Naive thymus-derived CD4-positive, alpha-beta T cell (primary cell): Measurements from ENCODE around the gene MED26. TPM values are rescaled to one million over a fixed set of nuclear protein-coding genes. Genes with fewer than 3 reads are reported as not detected.
A peak's percentile ranks its signal among the peaks of the same experiment; 100 is the strongest.

Experiments
- ATAC-seq: fragments of 150-1000 bp; cut with Tn5 transposase; 2 replicates; pipeline ENCODE4 v1.10.0; 2021; ENCODE audit warnings: mild to moderate bottlenecking, moderate library complexity
- CTCF ChIA-PET: fragments of 350-600 bp; sonication (Branson Sonifier 250); formaldehyde crosslinking; loops from one replicate; lab custom pipeline; 2021; ENCODE audit warnings: antibody characterized with exemption; lab: Charles Lee
- POLR2A ChIA-PET: fragments of 350-600 bp; sonication (Branson Sonifier 250); formaldehyde crosslinking; loops from one replicate; lab custom pipeline; 2021; ENCODE audit warnings: antibody characterized with exemption, inconsistent platforms; lab: Charles Lee
- DNase-seq, 9 donors: peaks; one replicate each; pipeline versions ENCODE4 v3.0.0 to v3.0.0-alpha.2; 2020 to 2022; ENCODE audit warnings: mixed read lengths in 1 of 9
- H3K27ac ChIP-seq: one replicate; pipeline ENCODE4 v1.7.0; 2013; ENCODE audit warnings: mild to moderate bottlenecking, low read depth, low read length, moderate library complexity
- H3K27me3 ChIP-seq, 2 donors: one replicate each; pipeline ENCODE4 v1.7.0; 2013; ENCODE audit warnings: low read length in 2 of 2, mild to moderate bottlenecking in 2 of 2, moderate library complexity in 2 of 2; ENCODE audit not compliant: control insufficient read depth in 2 of 2, insufficient read depth in 2 of 2
- H3K36me3 ChIP-seq, 3 experiments: 1 replicate in 2 of 3; 2 replicates in 1 of 3; pipeline ENCODE4 v1.7.0; 2013; ENCODE audit warnings: low read length in 3 of 3, mild to moderate bottlenecking in 3 of 3, moderate library complexity in 1 of 3; ENCODE audit not compliant: insufficient read depth in 3 of 3, control insufficient read depth in 2 of 3
- H3K4me1 ChIP-seq, 2 donors: one replicate each; pipeline ENCODE4 v1.7.0; 2013; ENCODE audit warnings: low read length in 2 of 2, mild to moderate bottlenecking in 2 of 2, moderate library complexity in 1 of 2; ENCODE audit not compliant: control insufficient read depth in 2 of 2, insufficient read depth in 2 of 2
- H3K4me3 ChIP-seq: 2 replicates; pipeline ENCODE4 v1.7.0; 2013; ENCODE audit warnings: mild to moderate bottlenecking, low read length
- H3K9me3 ChIP-seq, 3 experiments: 1 replicate in 2 of 3; 2 replicates in 1 of 3; pipeline ENCODE4 v1.7.0; 2013; ENCODE audit warnings: low read length in 3 of 3; ENCODE audit not compliant: control insufficient read depth in 2 of 3
- H3K27ac Mint-ChIP-seq, 9 donors: one replicate each; pipeline ENCODE4 v1.8.0; 2020 to 2022; ENCODE audit warnings: mixed read lengths in 9 of 9, mild to moderate bottlenecking in 8 of 9, moderate library complexity in 5 of 9, inconsistent platforms in 2 of 9
- H3K27me3 Mint-ChIP-seq, 5 donors: one replicate each; pipeline ENCODE4 v1.8.0; 2021 to 2022; ENCODE audit warnings: mixed read lengths in 5 of 5, mild to moderate bottlenecking in 1 of 5
- H3K36me3 Mint-ChIP-seq, 5 donors: one replicate each; pipeline ENCODE4 v1.8.0; 2020 to 2022; ENCODE audit warnings: mixed read lengths in 5 of 5, mild to moderate bottlenecking in 3 of 5, inconsistent platforms in 1 of 5
- H3K4me1 Mint-ChIP-seq, 7 donors: one replicate each; pipeline ENCODE4 v1.8.0; 2020 to 2022; ENCODE audit warnings: mixed read lengths in 7 of 7, mild to moderate bottlenecking in 3 of 7, inconsistent platforms in 1 of 7
- H3K4me3 Mint-ChIP-seq, 10 donors: one replicate each; pipeline ENCODE4 v1.8.0; 2020 to 2022; ENCODE audit warnings: mild to moderate bottlenecking in 10 of 10, mixed read lengths in 10 of 10, moderate library complexity in 6 of 10, inconsistent platforms in 2 of 10
- H3K9me3 Mint-ChIP-seq, 11 donors: one replicate each; pipeline ENCODE4 v1.8.0; 2020 to 2022; ENCODE audit warnings: mixed read lengths in 11 of 11, mild to moderate bottlenecking in 4 of 11, inconsistent platforms in 1 of 11, moderate library complexity in 1 of 11
- intact Hi-C, 2 donors: fragments of 100-400 bp; cut with micrococcal nuclease; formaldehyde crosslinking; loops; one replicate each; pipeline ENCODE4 v1.15.1; 2023
- polyA plus RNA-seq, 2 donors: library from polyadenylated mRNA; unstranded; fragments of 300-500 nt; fragmentation: Illumina TruSeq; gene quantifications; one replicate each; pipeline ENCODE4 v1.2.3, GENCODE V29; 2021
- total RNA-seq, 6 experiments: library from RNA in 5 of 6; stranded (reverse) in 5 of 6; gene quantifications; 1 replicate in 5 of 6; 2 replicates in 1 of 6; pipeline ENCODE4 v1.2.3 and lab custom pipeline; 2021 to 2026

MED26 gene
- total and polyA plus RNA-seq, 7 experiments from 2014 or later: 3.3 to 34.3 (median 15.3) TPM

DNA sequence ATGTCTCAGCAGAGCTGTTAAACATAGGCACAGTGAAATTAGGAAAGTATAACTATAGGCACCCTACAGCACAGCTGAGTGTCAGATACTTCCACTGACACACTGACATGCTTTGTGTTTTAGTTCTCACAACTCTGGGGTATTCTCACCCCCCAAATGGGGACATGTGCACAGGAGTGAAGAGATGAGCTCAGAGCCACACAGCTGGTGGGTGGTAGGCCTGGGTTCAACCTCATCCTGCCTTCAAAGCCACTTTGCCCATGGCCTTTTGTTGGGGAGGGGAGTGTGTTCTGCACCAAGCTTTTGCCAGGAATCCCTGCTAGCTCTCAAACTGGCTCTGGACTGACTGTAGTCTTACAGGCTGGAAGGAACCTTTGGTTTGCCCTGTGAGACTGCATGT is 54.1 kb downstream of the MED26 start:
- Mint-ChIP-seq H3K27me3 (peaks cover 0 to 2% (median 0%) of the 10 kb centered on the region in 5 donors), H3K4me3 (peak overlapping the region; percentile 63 to 100 (median 99)), H3K27ac (peak overlapping the region in 8 of 9 donors; percentile 19 to 100 (median 90)), H3K9me3 (no peaks in the 10 kb centered on the region), H3K4me1 (peaks cover 35 to 74% (median 51%) of the 10 kb centered on the region in 7 donors), H3K36me3 (peaks cover 3 to 27% (median 10%) of the 10 kb centered on the region in 5 donors)
- Histone ChIP-seq H3K9me3 (no peaks in the 10 kb centered on the region), H3K36me3 (peaks cover 0 to 63% (median 0%) of the 10 kb centered on the region in 3 experiments), H3K4me1 (peaks cover 23 to 30% of the 10 kb centered on the region in 2 donors), H3K27me3 (no peaks in the 10 kb centered on the region), H3K27ac (peak overlapping the region; percentile 95), H3K4me3 (peak overlapping the region; percentile 97)
- DNase-seq: no peak
- intact Hi-C loops: loop anchor here in 1 of 2 donors (2.0 kb wide), 1 partner anchor 101 kb away; no protein-coding TSS in a partner anchor
- CTCF ChIA-PET: interaction anchor here (0.6 to 1.7 kb wide), 3 partner anchors 11 to 306 kb away, joined by 3 to 7 read pairs (median 4); no protein-coding TSS in a partner anchor
- ATAC-seq: no peak
- POLR2A ChIA-PET: interaction anchor here (0.7 to 2.8 kb wide), 7 partner anchors 9 to 86 kb away, joined by 3 to 27 read pairs (median 8); partner anchors contain the start of gene CHERP

DNA sequence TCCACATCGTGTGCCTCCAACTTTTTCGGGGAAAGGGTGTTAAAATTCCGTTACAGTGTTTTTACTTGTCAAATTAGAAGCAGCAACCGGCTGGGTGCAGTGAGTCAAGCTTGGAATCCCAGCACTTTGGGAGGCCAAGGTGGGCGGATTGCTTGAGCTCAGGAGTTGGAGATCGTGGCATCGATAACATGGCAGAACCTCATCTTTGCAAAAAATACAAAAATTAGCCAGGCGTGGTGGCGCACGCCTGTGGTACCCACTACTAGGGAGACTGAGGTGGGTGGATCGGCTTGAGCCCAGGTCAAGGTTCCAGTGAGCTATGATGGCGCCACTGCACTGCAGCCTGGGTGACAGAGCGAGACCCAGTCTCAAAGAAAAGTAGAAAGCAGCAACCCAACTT is 54.7 kb downstream of the MED26 start:
- H3K27ac ChIP-seq: peak overlapping the region; percentile 95
- peaks cover 0 to 57% (median 0%) of the 10 kb centered on the region in 3 experiments for H3K36me3 ChIP-seq
- Mint-ChIP-seq H3K36me3 (peaks cover under 1 to 22% (median 10%) of the 10 kb centered on the region in 5 donors), H3K9me3 (no peaks in the 10 kb centered on the region), H3K4me3 (peak overlapping the region; percentile 97 to 100 (median 99)), H3K27me3 (peaks cover 0 to 2% (median 0%) of the 10 kb centered on the region in 5 donors), H3K27ac (peak overlapping the region; percentile 94 to 100 (median 99)), H3K4me1 (peaks cover 35 to 70% (median 48%) of the 10 kb centered on the region in 7 donors)
- CTCF ChIA-PET: interaction anchor here (1.3 to 1.7 kb wide), 2 partner anchors 11 to 14 kb away, joined by 3 to 7 read pairs; no protein-coding TSS in a partner anchor
- POLR2A ChIA-PET: interaction anchor here (0.6 to 2.8 kb wide), 9 partner anchors 10 to 87 kb away, joined by 3 to 27 read pairs (median 3); partner anchors contain the start of gene CHERP
- ATAC-seq: no peak
- peak overlapping the region; percentile 97 for H3K4me3 ChIP-seq
- no peak for DNase-seq
- H3K27me3 ChIP-seq: no peaks in the 10 kb centered on the region
- peaks cover 23 to 30% of the 10 kb centered on the region in 2 donors for H3K4me1 ChIP-seq
- no peaks in the 10 kb centered on the region for H3K9me3 ChIP-seq
- intact Hi-C loops: loop anchor here in 1 of 2 donors (2.0 kb wide), 1 partner anchor 100 kb away; no protein-coding TSS in a partner anchor

DNA sequence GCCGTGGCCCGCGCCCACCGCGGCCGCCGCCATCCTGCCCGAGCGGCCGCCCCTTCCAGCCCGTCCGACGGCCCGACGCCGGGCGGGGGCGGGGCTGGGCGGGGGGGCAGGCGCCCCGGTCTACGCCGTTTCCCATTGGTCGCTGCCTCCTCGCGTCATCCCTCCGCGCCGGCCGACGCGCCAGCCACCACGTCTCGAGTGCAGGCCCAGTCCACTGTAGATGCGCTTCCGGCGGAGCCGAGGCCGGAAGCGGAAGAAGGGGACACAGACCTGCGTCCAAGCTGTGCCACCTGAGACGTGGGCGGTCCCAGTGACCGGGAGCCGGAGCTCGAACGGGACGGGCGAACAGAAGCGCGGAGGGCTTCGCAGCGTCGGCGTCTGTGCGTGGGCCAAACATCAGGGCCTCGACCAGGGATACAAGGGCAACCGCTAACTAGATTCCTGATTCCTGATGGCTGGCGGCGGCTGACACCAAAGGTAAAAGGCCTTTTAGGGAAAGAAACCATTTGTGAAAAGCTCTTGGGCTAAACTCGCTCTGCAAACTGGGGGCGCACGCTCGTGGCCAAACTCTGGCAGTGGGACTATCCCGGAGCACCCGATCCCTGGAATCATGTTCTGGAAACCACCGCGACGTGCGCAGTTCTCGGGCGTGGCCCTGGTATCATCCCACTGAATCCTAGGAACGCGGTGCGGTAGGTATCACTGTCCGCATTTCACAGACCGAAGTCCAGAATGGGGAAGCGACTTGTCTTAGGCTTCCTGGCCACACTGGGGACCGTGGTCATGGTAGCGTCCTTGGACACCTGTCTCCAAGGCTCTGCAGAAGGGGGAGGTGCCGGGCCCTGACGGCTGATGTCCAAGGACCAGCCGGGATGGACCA is 55.4 kb downstream of the MED26 start, which contains the start of gene SLC35E1:
Gene SLC35E1, minus strand, starts transcription at position 84 of the 880 bp plus-strand sequence. Its CDS starts 51 bp downstream, at position 33.
- peaks cover 0 to 2% (median 0%) of the 10 kb centered on the region in 5 donors for H3K27me3 Mint-ChIP-seq
- Histone ChIP-seq H3K27ac (peak within 1 kb of the TSS; percentile 95), H3K9me3 (no peaks in the 10 kb centered on the region), H3K4me3 (peak within 1 kb of the TSS; percentile 97), H3K27me3 (no peaks in the 10 kb centered on the region), H3K36me3 (peaks cover 0 to 50% (median 4%) of the 10 kb centered on the region in 3 experiments), H3K4me1 (peaks cover 28 to 30% of the 10 kb centered on the region in 2 donors)
- CTCF ChIA-PET: interaction anchor here (1.7 kb wide), 1 partner anchor 15 kb away, joined by 7 read pairs; no protein-coding TSS in a partner anchor
- intact Hi-C loops: loop anchor here (1.0 to 2.0 kb wide), 6 partner anchors 12 to 100 kb away; partner anchors contain the start of genes CHERP (in 2 of the 2), MED26 (in 2 of the 2), SMIM7 (in 2 of the 2) and C19orf44 (in 1 of the 2)
- ATAC-seq (peak; percentile 98), DNase-seq (peak; percentile 80 to 92 (median 89))
- peak within 1 kb of the TSS; percentile 94 to 100 (median 99) for H3K27ac Mint-ChIP-seq
- H3K4me3 Mint-ChIP-seq: peak within 1 kb of the TSS; percentile 97 to 100 (median 99)
- peaks cover 35 to 74% (median 47%) of the 10 kb centered on the region in 7 donors for H3K4me1 Mint-ChIP-seq
- H3K36me3 Mint-ChIP-seq: peaks cover 0 to 20% (median 10%) of the 10 kb centered on the region in 5 donors
- POLR2A ChIA-PET: interaction anchor here (0.6 to 2.8 kb wide), 5 partner anchors 10 to 57 kb away, joined by 3 to 27 read pairs (median 20); partner anchors contain the start of gene CHERP
- H3K9me3 Mint-ChIP-seq: no peaks in the 10 kb centered on the region

DNA sequence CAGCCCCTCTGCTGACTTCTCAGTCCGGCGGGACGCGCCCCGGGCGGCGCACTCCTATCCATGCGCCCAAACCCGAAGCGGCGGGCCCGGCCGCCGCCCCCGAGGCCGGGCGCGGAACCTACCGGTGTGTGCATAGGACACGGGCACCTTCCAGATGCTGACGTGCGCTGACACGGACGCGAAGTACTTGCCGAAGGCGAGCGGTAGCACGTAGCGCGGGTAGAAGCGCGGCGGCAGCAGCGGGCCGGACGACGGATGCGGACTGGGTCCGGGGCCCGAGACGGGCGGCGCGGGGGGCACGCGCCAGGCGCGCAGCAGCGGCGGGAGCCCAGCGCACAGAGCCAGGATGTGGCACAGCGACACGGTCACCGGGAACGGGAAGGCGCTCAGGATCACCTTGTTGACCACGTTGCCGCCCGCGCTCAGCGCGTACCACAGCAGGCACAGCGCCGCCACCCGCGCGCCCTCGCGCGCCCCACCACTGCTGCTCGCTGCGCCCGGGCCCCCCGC is 56.1 kb downstream of the MED26 start:
- no peaks in the 10 kb centered on the region for H3K27me3 ChIP-seq
- peaks cover 33% of the 10 kb centered on the region in 2 donors for H3K4me1 ChIP-seq
- H3K36me3 ChIP-seq: peaks cover 0 to 43% (median 5%) of the 10 kb centered on the region in 3 experiments
- peak overlapping the region; percentile 63 to 100 (median 90) for H3K27ac Mint-ChIP-seq
- peak overlapping the region; percentile 76 to 99 (median 86) for H3K4me3 Mint-ChIP-seq
- intact Hi-C loops: loop anchor here (1.0 to 2.0 kb wide), 6 partner anchors 12 to 99 kb away; partner anchors contain the start of genes CHERP (in 2 of the 2), MED26 (in 2 of the 2), SMIM7 (in 2 of the 2) and C19orf44 (in 1 of the 2)
- peak overlapping the region; percentile 72 for H3K4me3 ChIP-seq
- peaks cover 0 to 2% (median 0%) of the 10 kb centered on the region in 5 donors for H3K27me3 Mint-ChIP-seq
- ATAC-seq (peak; percentile 36), DNase-seq (peak in 1 of 9 donors; percentile 26)
- H3K36me3 Mint-ChIP-seq: peaks cover 0 to 19% (median 10%) of the 10 kb centered on the region in 5 donors
- ChIA-PET CTCF (interaction anchor here (0.6 kb wide), 1 partner anchor 37 kb away, joined by 3 read pairs; no protein-coding TSS in a partner anchor), POLR2A (interaction anchor here (0.6 to 2.8 kb wide), 6 partner anchors 13 to 325 kb away, joined by 3 to 20 read pairs (median 3); partner anchors contain the start of gene TMEM38A)
- peaks cover 35 to 76% (median 48%) of the 10 kb centered on the region in 7 donors for H3K4me1 Mint-ChIP-seq
- H3K9me3 ChIP-seq: no peaks in the 10 kb centered on the region
- H3K9me3 Mint-ChIP-seq: no peaks in the 10 kb centered on the region
- H3K27ac ChIP-seq: peak overlapping the region; percentile 95

DNA sequence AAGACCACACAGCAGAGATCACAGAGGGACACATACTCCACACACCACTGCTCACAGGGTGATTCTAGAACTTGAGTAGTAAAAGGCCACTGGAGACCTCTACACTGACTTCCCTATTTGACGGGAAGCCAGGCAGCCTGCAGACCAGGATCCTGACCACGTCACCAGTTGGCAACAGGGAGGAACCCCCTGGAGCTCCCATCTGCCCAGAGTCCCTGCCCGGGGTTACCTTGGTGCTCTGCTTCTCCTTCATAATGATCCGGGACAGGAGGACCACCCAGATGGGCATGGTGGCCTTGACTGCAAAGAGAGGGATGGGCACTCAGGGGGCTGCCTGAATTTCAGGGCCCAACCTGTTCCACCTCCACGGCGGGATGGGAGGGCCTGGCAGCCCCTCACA is 56.7 kb downstream of the MED26 start:
- Histone ChIP-seq H3K36me3 (peaks cover 0 to 37% (median 5%) of the 10 kb centered on the region in 3 experiments), H3K9me3 (no peaks in the 10 kb centered on the region), H3K27ac (peak overlapping the region; percentile 95), H3K4me1 (peaks cover 39% of the 10 kb centered on the region in 2 donors), H3K4me3 (peak overlapping the region; percentile 72), H3K27me3 (no peaks in the 10 kb centered on the region)
- peak overlapping the region in 8 of 9 donors; percentile 41 to 90 (median 80) for H3K27ac Mint-ChIP-seq
- peaks cover 3 to 21% (median 13%) of the 10 kb centered on the region in 5 donors for H3K36me3 Mint-ChIP-seq
- peaks cover 0 to 2% (median 0%) of the 10 kb centered on the region in 5 donors for H3K27me3 Mint-ChIP-seq
- DNase-seq: no peak
- H3K9me3 Mint-ChIP-seq: peaks cover 0 to 3% (median 0%) of the 10 kb centered on the region in 11 donors
- peak overlapping the region; percentile 74 to 99 (median 82) for H3K4me3 Mint-ChIP-seq
- ChIA-PET POLR2A (interaction anchor here (0.6 to 1.4 kb wide), 5 partner anchors 13 to 324 kb away, joined by 3 to 4 read pairs (median 3); partner anchors contain the start of genes MED26 and TMEM38A), CTCF (interaction anchor here (0.6 kb wide), 1 partner anchor 37 kb away, joined by 3 read pairs; no protein-coding TSS in a partner anchor)
- intact Hi-C loops: no loop called here
- H3K4me1 Mint-ChIP-seq: peaks cover 41 to 79% (median 51%) of the 10 kb centered on the region in 7 donors
- ATAC-seq: no peak
